ENCODE data around the gene ADGRV1.

DNA sequence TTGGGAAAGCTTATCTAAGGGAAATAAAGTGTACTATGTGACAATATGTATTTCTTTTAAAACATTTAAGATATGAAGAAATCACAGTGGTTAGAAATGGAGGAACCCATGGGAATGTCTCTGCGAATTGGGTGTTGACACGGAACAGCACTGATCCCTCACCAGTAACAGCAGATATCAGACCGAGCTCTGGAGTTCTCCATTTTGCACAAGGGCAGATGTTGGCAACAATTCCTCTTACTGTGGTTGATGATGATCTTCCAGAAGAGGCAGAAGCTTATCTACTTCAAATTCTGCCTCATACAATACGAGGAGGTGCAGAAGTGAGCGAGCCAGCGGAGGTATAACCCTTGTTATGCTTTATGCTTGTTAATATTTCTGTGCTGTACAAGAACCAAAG lies 69.9 kb downstream of the ADGRV1 start:
- no peak for TF ChIP-seq POLR2A (IDR thresholded peaks at IDR 0.05)
- TF ChIP-seq, protein P1, sequence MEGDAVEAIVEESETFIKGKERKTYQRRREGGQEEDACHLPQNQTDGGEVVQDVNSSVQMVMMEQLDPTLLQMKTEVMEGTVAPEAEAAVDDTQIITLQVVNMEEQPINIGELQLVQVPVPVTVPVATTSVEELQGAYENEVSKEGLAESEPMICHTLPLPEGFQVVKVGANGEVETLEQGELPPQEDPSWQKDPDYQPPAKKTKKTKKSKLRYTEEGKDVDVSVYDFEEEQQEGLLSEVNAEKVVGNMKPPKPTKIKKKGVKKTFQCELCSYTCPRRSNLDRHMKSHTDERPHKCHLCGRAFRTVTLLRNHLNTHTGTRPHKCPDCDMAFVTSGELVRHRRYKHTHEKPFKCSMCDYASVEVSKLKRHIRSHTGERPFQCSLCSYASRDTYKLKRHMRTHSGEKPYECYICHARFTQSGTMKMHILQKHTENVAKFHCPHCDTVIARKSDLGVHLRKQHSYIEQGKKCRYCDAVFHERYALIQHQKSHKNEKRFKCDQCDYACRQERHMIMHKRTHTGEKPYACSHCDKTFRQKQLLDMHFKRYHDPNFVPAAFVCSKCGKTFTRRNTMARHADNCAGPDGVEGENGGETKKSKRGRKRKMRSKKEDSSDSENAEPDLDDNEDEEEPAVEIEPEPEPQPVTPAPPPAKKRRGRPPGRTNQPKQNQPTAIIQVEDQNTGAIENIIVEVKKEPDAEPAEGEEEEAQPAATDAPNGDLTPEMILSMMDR (IDR thresholded peaks at IDR 0.05) = no peak

Data from stomach (tissue), 4 donors.